ENCODE measurements around the gene PPM1E.
"Not testable (repeated sequence)": the region's sequence is repeated elsewhere in the genome, so short reads cannot be mapped to it uniquely, and the experiment has no call there.

Gene PPM1E

DNA sequence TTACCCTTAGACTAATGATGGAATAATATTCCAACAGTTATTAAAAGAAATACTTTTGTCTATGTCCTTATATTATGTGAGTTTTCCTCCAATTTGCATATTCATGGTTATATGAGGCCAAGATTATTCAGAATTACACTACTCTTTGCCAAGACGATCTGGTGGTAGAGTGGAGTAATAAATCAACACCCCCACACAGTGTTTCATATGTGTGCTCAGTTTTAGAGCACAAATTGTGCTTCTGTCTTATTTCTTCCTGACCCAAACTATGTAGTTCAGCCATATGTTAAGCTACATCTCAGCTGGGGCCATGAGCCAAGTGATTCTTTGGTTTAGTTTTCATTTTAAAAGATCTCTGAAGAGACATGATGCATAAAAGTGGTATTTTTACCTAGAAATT, 26.9 kb upstream of the PPM1E start:
- Mint-ChIP-seq H3K4me1 (no peaks in the 10 kb centered on the region), H3K4me3 (no peak overlapping the region), H3K27ac (no peak overlapping the region), H3K36me3 (ENCODE audit: low read depth) (peaks cover 11% of the 10 kb centered on the region), H3K9me3 (no peaks in the 10 kb centered on the region), H3K27me3 (ENCODE audit: low read depth, poor library complexity) (peaks cover 2% of the 10 kb centered on the region)
- TF ChIP-seq, protein P1, sequence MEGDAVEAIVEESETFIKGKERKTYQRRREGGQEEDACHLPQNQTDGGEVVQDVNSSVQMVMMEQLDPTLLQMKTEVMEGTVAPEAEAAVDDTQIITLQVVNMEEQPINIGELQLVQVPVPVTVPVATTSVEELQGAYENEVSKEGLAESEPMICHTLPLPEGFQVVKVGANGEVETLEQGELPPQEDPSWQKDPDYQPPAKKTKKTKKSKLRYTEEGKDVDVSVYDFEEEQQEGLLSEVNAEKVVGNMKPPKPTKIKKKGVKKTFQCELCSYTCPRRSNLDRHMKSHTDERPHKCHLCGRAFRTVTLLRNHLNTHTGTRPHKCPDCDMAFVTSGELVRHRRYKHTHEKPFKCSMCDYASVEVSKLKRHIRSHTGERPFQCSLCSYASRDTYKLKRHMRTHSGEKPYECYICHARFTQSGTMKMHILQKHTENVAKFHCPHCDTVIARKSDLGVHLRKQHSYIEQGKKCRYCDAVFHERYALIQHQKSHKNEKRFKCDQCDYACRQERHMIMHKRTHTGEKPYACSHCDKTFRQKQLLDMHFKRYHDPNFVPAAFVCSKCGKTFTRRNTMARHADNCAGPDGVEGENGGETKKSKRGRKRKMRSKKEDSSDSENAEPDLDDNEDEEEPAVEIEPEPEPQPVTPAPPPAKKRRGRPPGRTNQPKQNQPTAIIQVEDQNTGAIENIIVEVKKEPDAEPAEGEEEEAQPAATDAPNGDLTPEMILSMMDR (IDR thresholded peaks at IDR 0.05): no peak
- no peak for DNase-seq

- Mint-ChIP-seq H3K27ac (peak overlapping the region; percentile 6), H3K4me3 (no peak overlapping the region), H3K27me3 (ENCODE audit: low read depth, poor library complexity) (peaks cover 2% of the 10 kb centered on the region), H3K9me3 (no peaks in the 10 kb centered on the region), H3K4me1 (no peaks in the 10 kb centered on the region), H3K36me3 (ENCODE audit: low read depth) (peaks cover 11% of the 10 kb centered on the region)
- TF ChIP-seq, protein P1 (IDR thresholded peaks at IDR 0.05): no peak
- no peak for DNase-seq
These were observed 24.7 kb upstream of the PPM1E start for GRCh38 chr17:58730937-58731336.

DNA sequence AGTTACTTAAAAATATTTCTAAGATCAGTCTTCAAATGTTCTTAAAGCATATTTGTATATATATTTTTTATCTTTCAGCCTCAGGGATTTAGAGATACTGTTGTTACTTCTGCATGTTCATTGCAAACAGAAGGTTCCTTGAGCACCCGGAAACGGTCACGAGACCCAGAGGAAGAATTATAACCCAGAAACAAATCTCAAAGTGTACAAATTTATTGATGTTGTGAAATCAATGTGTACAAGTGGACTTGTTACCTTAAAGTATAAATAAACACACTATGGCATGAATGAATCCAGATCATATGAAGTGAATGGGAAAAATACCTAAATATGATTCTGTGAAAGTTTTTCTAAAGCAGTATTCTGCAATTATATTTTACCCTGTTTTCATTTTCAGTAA, 21.6 kb upstream of the PPM1E start:
- H3K4me3 Mint-ChIP-seq: no peak overlapping the region
- no peaks in the 10 kb centered on the region for H3K4me1 Mint-ChIP-seq
- TF ChIP-seq, protein P1 (IDR thresholded peaks at IDR 0.05): no peak
- H3K27ac Mint-ChIP-seq: no peak overlapping the region
- peaks cover 7% of the 10 kb centered on the region for H3K36me3 Mint-ChIP-seq (ENCODE audit: low read depth)
- no peaks in the 10 kb centered on the region for H3K9me3 Mint-ChIP-seq
- no peaks in the 10 kb centered on the region for H3K27me3 Mint-ChIP-seq (ENCODE audit: low read depth, poor library complexity)
- no peak for DNase-seq

DNA sequence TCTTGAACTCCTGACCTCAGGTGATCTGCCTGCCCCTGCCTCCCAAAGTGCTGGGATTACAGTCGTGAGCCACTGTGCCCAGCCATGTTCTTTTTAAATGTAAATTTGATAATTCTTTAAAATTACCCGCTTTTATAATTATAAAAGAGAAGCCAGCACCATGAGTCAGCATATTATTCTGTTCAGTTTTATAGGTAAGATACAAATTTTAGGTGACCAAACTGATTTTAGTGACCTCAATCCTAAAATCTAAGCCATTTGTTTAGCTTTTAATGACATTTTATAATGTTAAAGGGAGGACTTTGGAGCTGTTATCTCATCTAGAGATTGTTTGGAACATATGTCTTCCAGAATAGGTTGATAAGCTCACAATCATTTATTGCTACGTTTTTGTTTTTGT, 20.8 kb upstream of the PPM1E start:
- no peak for DNase-seq
- TF ChIP-seq, protein P1 (IDR thresholded peaks at IDR 0.05): no peak
- Mint-ChIP-seq H3K4me1 (no peaks in the 10 kb centered on the region), H3K4me3 (no peak overlapping the region), H3K27me3 (ENCODE audit: low read depth, poor library complexity) (no peaks in the 10 kb centered on the region), H3K9me3 (no peaks in the 10 kb centered on the region), H3K36me3 (ENCODE audit: low read depth) (peaks cover 6% of the 10 kb centered on the region), H3K27ac (no peak overlapping the region)

DNA sequence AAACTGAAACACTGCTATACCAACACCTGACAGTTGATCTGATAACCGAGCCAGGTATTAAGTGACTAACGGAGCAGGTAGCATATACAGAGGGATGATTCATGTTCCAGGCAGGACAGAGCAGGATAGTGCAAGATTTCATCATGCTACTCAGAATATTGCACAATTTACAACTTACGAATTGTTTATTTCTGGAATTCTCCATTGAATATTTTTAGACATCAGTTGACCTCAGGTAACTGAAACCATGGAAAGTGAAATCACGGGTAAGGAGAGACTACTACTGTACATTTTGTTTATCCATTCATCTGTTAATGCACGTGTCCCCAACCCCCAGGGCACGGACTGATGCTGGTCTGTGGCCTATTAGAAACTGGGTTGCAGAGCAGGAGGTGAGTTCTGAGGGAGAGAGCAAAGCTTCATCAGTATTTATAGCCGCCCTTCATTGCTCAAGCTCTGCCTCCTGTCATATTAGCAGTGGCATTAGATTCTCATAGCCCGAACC, 14.5 kb upstream of the PPM1E start:
- no peak for DNase-seq
- peaks cover 12% of the 10 kb centered on the region for H3K27me3 Mint-ChIP-seq (ENCODE audit: low read depth, poor library complexity)
- no peak overlapping the region for H3K4me3 Mint-ChIP-seq
- no peaks in the 10 kb centered on the region for H3K4me1 Mint-ChIP-seq
- H3K27ac Mint-ChIP-seq: no peak overlapping the region
- no peaks in the 10 kb centered on the region for H3K36me3 Mint-ChIP-seq (ENCODE audit: low read depth)
- TF ChIP-seq, protein P1 (IDR thresholded peaks at IDR 0.05): no peak
- peaks cover 4% of the 10 kb centered on the region for H3K9me3 Mint-ChIP-seq

DNA sequence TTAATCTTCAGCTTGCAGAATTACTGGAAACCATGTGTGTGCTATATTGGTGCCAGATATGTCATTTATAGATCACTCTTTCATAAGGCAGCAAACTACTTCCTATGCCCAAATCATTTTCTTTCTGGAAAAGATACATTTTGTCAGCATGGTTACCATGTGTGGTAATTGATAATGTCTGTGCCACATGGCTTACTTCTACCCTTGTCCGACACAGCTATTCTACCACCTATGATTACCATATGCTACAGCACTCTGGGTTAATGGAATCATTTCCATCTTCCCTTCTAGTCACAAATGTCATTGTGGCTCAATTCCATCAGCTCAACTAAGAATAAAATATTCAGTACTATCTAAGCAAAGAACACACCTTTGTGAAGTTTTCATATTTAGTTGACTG, 8.0 kb upstream of the PPM1E start:
- Mint-ChIP-seq H3K36me3 (ENCODE audit: low read depth) (no peaks in the 10 kb centered on the region), H3K4me3 (no peak overlapping the region), H3K4me1 (no peaks in the 10 kb centered on the region), H3K27me3 (ENCODE audit: low read depth, poor library complexity) (peaks cover 5% of the 10 kb centered on the region), H3K27ac (no peak overlapping the region), H3K9me3 (no peaks in the 10 kb centered on the region)
- DNase-seq: no peak
- TF ChIP-seq, protein P1 (IDR thresholded peaks at IDR 0.05): no peak

GRCh38 chr17:58749627-58750026, 6.0 kb upstream of the PPM1E start:
- H3K27me3 Mint-ChIP-seq (ENCODE audit: low read depth, poor library complexity): peaks cover 21% of the 10 kb centered on the region
- not testable (repeated sequence) for H3K4me3 Mint-ChIP-seq; DNase-seq; H3K9me3 Mint-ChIP-seq; H3K4me1 Mint-ChIP-seq; H3K27ac Mint-ChIP-seq; H3K36me3 Mint-ChIP-seq (ENCODE audit: low read depth)

Data from nephron progenitor cell (in vitro differentiated cells).